Panc1 (cell line): ENCODE data around the gene TTC28. TPM values are rescaled to one million over a fixed set of nuclear protein-coding genes. Genes with fewer than 3 reads are reported as not detected.

Experiments used
- microRNA-seq: library from miRNA; unstranded; fragments of <30 nt; microRNA quantifications from one replicate; pipeline ENCODE4 v1.1.0, GENCODE V29; 2020; ENCODE audit not compliant: unreplicated experiment
- total RNA-seq: library from RNA; stranded (reverse); gene quantifications from one replicate; pipeline ENCODE4 v1.2.1, GENCODE V29; 2021; ENCODE audit not compliant: unreplicated experiment

Gene TTC28
- total RNA-seq, 1 experiment from 2014 or later: 24.8 TPM

Small RNAs within 50 kb of the gene (microRNA-seq; reads per million reads assigned to microRNA genes)
- not detected for gene MIR5739

Other genes with a start within 250 kb of the TTC28 start
- 29.5 TPM for gene CHEK2, start 62.0 kb upstream of the TTC28 start, total RNA-seq
- 10.2 TPM for gene HSCB, start 62.2 kb upstream of the TTC28 start, total RNA-seq
- gene CCDC117, start 92.9 kb upstream of the TTC28 start, total RNA-seq: 18.1 TPM
- 48.8 TPM for gene XBP1, start 120.7 kb upstream of the TTC28 start, total RNA-seq
- 7.3 TPM for gene ZNRF3, start 203.7 kb upstream of the TTC28 start, total RNA-seq